Liver (tissue), 3 donors: ENCODE measurements around the gene IQSEC1.

Experiments used
- ATF3 ChIP-seq: IDR thresholded peaks from 2 replicates; pipeline ENCODE4 v1.6.1; 2016; ENCODE audit warnings: antibody characterized with exemption
- CTCF ChIP-seq: fragments of 150-350 bp; IDR thresholded peaks from 2 replicates; pipeline ENCODE4 v1.5.1; 2017; ENCODE audit warnings: improper control_type of control experiment, low read depth, low read length; ENCODE audit not compliant: missing input control
- FOXA1 ChIP-seq: IDR thresholded peaks from 2 replicates; pipeline ENCODE4 v1.6.1; 2016; ENCODE audit warnings: antibody characterized with exemption
- GABPA ChIP-seq, 2 donors: IDR thresholded peaks in 1 of 2; conservative IDR thresholded peaks in 1 of 2; 2 replicates each; pipeline ENCODE4 v1.6.1; 2016; ENCODE audit warnings: antibody characterized with exemption in 2 of 2, mild to moderate bottlenecking in 1 of 2, moderate library complexity in 1 of 2
- JUND ChIP-seq, 2 donors: IDR thresholded peaks; 2 replicates each; pipeline ENCODE4 v1.6.1; 2016; ENCODE audit warnings: antibody characterized with exemption in 2 of 2
- MAX ChIP-seq: IDR thresholded peaks from 2 replicates; pipeline ENCODE4 v1.6.1; 2016; ENCODE audit warnings: antibody characterized with exemption
- RAD21 ChIP-seq, 2 donors: IDR thresholded peaks; 2 replicates each; pipeline ENCODE4 v1.6.1; 2016; ENCODE audit warnings: antibody characterized with exemption in 2 of 2, mild to moderate bottlenecking in 2 of 2
- REST ChIP-seq: IDR thresholded peaks from 2 replicates; pipeline ENCODE4 v1.6.1; 2016; ENCODE audit warnings: antibody characterized with exemption, mild to moderate bottlenecking
- SP1 ChIP-seq: IDR thresholded peaks from 2 replicates; pipeline ENCODE4 v1.6.1; 2018; ENCODE audit warnings: antibody characterized with exemption, mild to moderate bottlenecking
- TAF1 ChIP-seq: conservative IDR thresholded peaks from 2 replicates; pipeline ENCODE4 v1.6.1; 2016; ENCODE audit warnings: antibody characterized with exemption, mild to moderate bottlenecking
- donor health status: healthy.
- donor health status: healthy.

GRCh38 chr3:12980596-12981290 lies 92.5 kb downstream of the IQSEC1 start:
- no peak for TF ChIP-seq CTCF
- no peak for TF ChIP-seq SP1
- no peak for TF ChIP-seq RAD21 (IDR thresholded peaks at IDR 0.05)
- TF ChIP-seq TAF1 = no peak
- TF ChIP-seq FOXA1 = no peak
- no peak for TF ChIP-seq ATF3
- no peak for TF ChIP-seq REST
- TF ChIP-seq JUND (IDR thresholded peaks at IDR 0.05) = no peak
- no peak for TF ChIP-seq MAX
- no peak for TF ChIP-seq GABPA (IDR thresholded peaks at IDR 0.05 in 1 of 2, conservative IDR thresholded peaks at IDR 0.05 in 1 of 2)
